Tibial artery (tissue), 4 donors: ENCODE measurements around the gene KRTAP10-7.

Source experiments
- DNase-seq, 2 donors: peaks; one replicate each; pipeline ENCODE4 v3.0.0-alpha.2; 2019
- H3K27ac ChIP-seq, 2 donors: fragments of 200-600 bp; sonication (generic) in 1 of 2; 1 replicate in 1 of 2; 2 replicates in 1 of 2; pipeline ENCODE4 v1.5.1; 2018 to 2019; ENCODE audit warnings: mild to moderate bottlenecking in 1 of 2
- H3K27me3 ChIP-seq, 2 donors: fragments of 200-600 bp; sonication (generic) in 1 of 2; one replicate each; pipeline versions ENCODE4 v1.5.1 to v1.6.0; 2016 to 2019
- H3K36me3 ChIP-seq, 3 donors: fragments of 200-600 bp; sonication (generic) in 2 of 3; one replicate each; pipeline ENCODE4 v1.5.1; 2016 to 2019; ENCODE audit warnings: mild to moderate bottlenecking in 2 of 3
- H3K4me1 ChIP-seq, 4 donors: fragments of 200-600 bp; sonication (generic) in 2 of 4; 1 replicate in 3 of 4; 2 replicates in 1 of 4; pipeline ENCODE4 v1.5.1; 2016 to 2019
- H3K4me3 ChIP-seq, 2 donors: fragments of 200-600 bp; sonication (generic) in 1 of 2; 1 replicate in 1 of 2; 2 replicates in 1 of 2; pipeline ENCODE4 v1.5.1; 2018 to 2019; ENCODE audit warnings: mild to moderate bottlenecking in 2 of 2
- H3K9me3 ChIP-seq, 3 donors: fragments of 200-600 bp; sonication (generic) in 1 of 3; one replicate each; pipeline ENCODE4 v1.5.1; 2016 to 2019
- CTCF ChIP-seq, 2 experiments: fragments of 200-600 bp in 1 of 2; fragments of 450-650 bp in 1 of 2; IDR thresholded peaks; one replicate each; pipeline ENCODE4 v1.5.1; 2017 to 2019; ENCODE audit warnings: antibody characterized with exemption in 2 of 2, mild to moderate bottlenecking in 1 of 2, moderate library complexity in 1 of 2
- intact Hi-C: fragments of 100-400 bp; cut with DNase I; formaldehyde crosslinking; loops from one replicate; pipeline ENCODE4 v1.15.0; 2023; ENCODE audit warnings: low total_unique reads

KRTAP10-7 gene

GRCh38 chr21:44615466-44615865 is 15.1 kb downstream of the KRTAP10-7 start:
- no peak overlapping the region for H3K27ac ChIP-seq
- no peaks in the 10 kb centered on the region for H3K4me1 ChIP-seq
- intact Hi-C loops, result no loop called here
- no peak overlapping the region for H3K4me3 ChIP-seq
- no peaks in the 10 kb centered on the region for H3K36me3 ChIP-seq
- TF ChIP-seq CTCF (IDR thresholded peaks at IDR 0.05), result no peak
- no peak for DNase-seq
- H3K27me3 ChIP-seq, result peaks cover 0 to 41% of the 10 kb centered on the region in 2 donors
- peaks cover 0 to 15% (median 8%) of the 10 kb centered on the region in 3 donors for H3K9me3 ChIP-seq

DNA sequence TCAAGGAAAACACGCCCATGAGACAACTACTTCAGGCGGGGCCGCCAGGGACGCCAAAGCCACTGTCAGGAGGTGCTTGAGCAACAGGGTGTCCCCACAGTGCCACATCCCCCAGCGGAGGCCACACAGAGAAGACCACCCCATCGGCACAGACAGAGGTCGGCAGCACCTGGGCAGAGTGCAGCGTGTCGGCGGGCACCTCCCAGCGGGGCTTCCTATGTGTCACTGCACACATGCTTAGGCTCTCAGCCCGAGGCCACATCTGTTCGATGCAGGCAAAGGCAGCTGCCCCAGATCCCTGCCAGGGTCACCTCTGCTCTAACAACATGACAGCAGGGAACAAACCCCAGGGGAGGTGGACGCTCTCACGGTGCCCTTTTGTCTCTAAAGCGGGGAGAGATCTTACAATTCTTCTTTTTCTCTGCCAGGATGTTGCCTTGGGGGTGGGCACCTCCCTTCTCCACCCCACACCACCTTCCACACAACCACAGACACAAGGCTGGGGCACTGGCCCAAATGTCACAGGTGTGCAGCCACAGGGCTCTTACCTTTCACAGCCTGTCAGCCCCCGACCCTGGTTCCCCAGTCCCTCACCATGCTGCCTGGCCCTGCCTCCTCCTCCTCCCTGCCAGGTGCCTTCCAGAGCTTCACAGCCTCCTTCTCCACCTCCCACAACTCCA is 15.7 kb downstream of the KRTAP10-7 start:
- no peak for DNase-seq

DNA sequence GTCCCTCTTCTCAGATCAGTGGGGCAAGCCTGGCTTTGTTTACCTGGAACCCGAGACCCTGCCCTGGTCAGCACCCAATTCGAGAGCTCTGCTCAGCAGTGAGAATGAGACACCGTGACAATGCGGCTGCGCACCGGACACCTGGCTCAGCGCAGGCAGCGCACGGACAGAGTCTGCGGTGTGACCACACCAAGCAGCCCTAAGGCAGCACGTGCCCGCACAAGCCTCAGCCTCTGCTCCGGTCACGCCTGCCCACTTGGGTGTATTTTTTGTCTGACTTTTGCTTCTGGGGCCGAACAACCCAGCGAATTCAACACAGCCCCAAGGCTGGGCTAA is 16.2 kb downstream of the KRTAP10-7 start:
- H3K9me3 ChIP-seq, result peaks cover 0 to 10% (median 3%) of the 10 kb centered on the region in 3 donors
- no peaks in the 10 kb centered on the region for H3K36me3 ChIP-seq
- intact Hi-C loops, result no loop called here
- no peak for TF ChIP-seq CTCF (IDR thresholded peaks at IDR 0.05)
- no peak overlapping the region for H3K4me3 ChIP-seq
- no peaks in the 10 kb centered on the region for H3K4me1 ChIP-seq
- H3K27ac ChIP-seq, result no peak overlapping the region
- no peak for DNase-seq
- peaks cover 0 to 41% of the 10 kb centered on the region in 2 donors for H3K27me3 ChIP-seq

More for the DNA sequence above, 15.7 kb downstream of the KRTAP10-7 start:
- intact Hi-C loops, result no loop called here
- H3K36me3 ChIP-seq, result no peaks in the 10 kb centered on the region
- no peak for TF ChIP-seq CTCF (IDR thresholded peaks at IDR 0.05)
- no peak overlapping the region for H3K27ac ChIP-seq
- no peak overlapping the region for H3K4me3 ChIP-seq
- no peaks in the 10 kb centered on the region for H3K4me1 ChIP-seq
- peaks cover 0 to 13% (median 6%) of the 10 kb centered on the region in 3 donors for H3K9me3 ChIP-seq
- peaks cover 0 to 41% of the 10 kb centered on the region in 2 donors for H3K27me3 ChIP-seq

DNA sequence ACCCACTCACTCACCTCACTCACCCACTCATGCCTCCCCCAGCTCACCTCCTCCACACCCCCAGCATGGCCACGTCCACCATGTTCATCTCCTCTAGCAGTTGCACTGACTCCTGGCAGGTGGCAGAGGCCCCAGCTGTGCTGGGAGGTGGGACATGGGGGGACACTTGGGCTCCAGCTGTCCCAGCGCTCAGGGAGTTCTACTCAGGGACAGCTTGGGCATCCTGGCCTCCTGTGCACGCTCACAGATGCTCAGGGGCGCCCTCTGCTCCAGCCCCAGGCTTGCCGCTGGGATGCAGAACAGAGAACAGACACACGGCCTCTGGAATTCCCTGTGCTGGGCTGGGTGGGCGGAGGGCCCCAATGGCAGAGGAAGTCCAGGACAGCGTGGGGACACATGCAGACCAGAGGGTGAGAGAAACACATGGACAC is 16.7 kb downstream of the KRTAP10-7 start:
- TF ChIP-seq CTCF (IDR thresholded peaks at IDR 0.05), result no peak
- H3K36me3 ChIP-seq, result no peaks in the 10 kb centered on the region
- H3K4me1 ChIP-seq, result no peaks in the 10 kb centered on the region
- no peak overlapping the region for H3K27ac ChIP-seq
- DNase-seq, result no peak
- intact Hi-C loops, result no loop called here
- no peak overlapping the region for H3K4me3 ChIP-seq
- peaks cover 0 to 5% (median 0%) of the 10 kb centered on the region in 3 donors for H3K9me3 ChIP-seq
- peaks cover 0 to 40% of the 10 kb centered on the region in 2 donors for H3K27me3 ChIP-seq

DNA sequence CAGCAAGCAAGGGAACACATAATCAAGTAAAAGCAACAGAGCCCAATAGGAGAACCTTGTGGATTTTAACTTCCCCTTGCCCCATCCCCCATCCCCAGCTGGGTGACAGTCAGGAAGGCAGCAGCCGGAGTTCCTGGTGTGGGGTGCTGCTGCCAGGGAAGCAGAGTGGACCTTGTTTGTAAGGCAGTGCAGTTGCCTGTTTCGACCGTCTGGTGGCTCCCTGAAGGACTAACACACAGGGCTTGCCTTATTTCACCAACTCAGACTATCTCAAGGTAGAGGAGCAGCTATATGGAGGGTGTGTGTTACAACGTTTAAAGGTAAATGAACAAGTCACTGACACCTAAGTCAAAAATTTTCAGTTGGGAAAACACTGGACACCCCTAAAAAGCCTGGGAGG is 18.1 kb downstream of the KRTAP10-7 start:
- Histone ChIP-seq H3K4me1 (no peaks in the 10 kb centered on the region), H3K9me3 (peaks cover 0 to 13% (median 3%) of the 10 kb centered on the region in 3 donors), H3K4me3 (no peak overlapping the region), H3K27ac (no peak overlapping the region), H3K27me3 (peaks cover 0 to 27% of the 10 kb centered on the region in 2 donors), H3K36me3 (no peaks in the 10 kb centered on the region)
- TF ChIP-seq CTCF (IDR thresholded peaks at IDR 0.05), result no peak
- peak in 1 of 2 donors; percentile 55 for DNase-seq
- intact Hi-C loops, result no loop called here
